Measurements from ENCODE around the gene ADARB2.

The ADARB2 gene

DNA sequence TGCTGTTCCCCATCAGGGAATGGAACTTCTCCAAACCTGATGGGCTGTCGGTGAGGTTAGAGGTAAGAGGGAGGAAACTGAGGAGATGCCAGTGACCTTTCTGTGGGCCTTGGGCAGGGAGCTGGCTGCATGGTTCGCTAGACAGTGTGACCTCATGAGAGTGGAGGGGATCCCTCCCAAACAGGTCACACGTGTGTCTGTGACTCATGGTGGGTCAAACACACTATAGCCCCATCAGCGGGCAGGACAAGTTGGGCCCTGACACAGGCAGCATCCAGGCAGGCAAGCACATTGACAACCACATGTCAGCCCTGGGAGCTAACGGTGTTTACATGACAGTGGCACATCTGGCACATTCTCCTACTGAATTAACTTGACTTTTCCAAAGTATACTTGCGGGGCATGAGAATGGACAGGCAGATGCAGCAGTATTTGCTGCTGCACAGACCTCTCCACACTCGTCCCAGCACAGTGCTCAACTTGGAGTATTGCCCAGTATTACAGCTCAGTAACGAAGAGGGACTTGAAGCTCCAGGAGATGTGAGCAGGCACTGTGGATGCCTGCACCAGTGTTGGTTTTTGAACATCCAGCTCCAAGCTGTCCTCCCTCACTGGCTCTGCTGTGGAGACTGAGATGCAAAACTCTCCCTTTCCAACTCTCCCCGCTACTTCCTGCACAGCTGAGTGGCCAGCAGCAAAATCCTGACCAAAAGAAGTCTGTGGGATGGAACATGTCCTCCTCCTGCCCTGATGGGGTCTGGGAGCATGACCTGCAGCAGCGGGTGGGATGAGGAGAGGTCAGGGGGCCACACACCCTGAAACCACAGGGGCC, 481.5 kb downstream of the ADARB2 start:
- no peak overlapping the region for H3K4me2 ChIP-seq (ENCODE audit: low read length)

DNA sequence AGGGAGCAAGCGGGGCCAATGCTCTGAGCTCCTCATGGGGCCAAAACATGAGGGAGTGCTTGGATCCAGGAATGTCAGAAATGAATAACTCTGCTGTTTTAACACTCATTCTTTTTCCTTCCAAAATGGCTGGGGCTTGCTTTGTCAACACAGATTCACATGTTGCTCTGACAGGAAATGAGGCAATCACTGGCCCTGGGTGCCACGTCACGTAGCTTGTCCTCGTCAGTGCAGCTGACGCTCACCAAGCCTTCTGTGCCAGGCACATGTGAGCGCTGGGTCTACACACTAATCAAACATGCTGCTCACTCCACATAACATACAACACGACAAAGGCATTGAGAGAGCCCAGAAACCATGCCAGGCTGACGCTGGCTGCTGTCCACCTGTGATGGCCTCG, 482.2 kb downstream of the ADARB2 start:
- no peaks in the 10 kb centered on the region for H3K9me2 ChIP-seq (replicated peaks; ENCODE audit: control insufficient read depth, low read length)
- no peak overlapping the region for H3K27ac ChIP-seq (ENCODE audit: low read depth, low read length)
- H4K20me1 ChIP-seq (ENCODE audit: control insufficient read depth, insufficient read depth, low read depth, low read length), result no peaks in the 10 kb centered on the region
- TF ChIP-seq EZH2phosphoT487 (IDR thresholded peaks at IDR 0.05; ENCODE audit: borderline replicate concordance, low read length), result no peak
- TF ChIP-seq, protein P1, sequence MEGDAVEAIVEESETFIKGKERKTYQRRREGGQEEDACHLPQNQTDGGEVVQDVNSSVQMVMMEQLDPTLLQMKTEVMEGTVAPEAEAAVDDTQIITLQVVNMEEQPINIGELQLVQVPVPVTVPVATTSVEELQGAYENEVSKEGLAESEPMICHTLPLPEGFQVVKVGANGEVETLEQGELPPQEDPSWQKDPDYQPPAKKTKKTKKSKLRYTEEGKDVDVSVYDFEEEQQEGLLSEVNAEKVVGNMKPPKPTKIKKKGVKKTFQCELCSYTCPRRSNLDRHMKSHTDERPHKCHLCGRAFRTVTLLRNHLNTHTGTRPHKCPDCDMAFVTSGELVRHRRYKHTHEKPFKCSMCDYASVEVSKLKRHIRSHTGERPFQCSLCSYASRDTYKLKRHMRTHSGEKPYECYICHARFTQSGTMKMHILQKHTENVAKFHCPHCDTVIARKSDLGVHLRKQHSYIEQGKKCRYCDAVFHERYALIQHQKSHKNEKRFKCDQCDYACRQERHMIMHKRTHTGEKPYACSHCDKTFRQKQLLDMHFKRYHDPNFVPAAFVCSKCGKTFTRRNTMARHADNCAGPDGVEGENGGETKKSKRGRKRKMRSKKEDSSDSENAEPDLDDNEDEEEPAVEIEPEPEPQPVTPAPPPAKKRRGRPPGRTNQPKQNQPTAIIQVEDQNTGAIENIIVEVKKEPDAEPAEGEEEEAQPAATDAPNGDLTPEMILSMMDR (IDR thresholded peaks at IDR 0.05; ENCODE audit: low read depth, low read length, poor library complexity, severe bottlenecking), result no peak
- H3K4me1 ChIP-seq (ENCODE audit: control insufficient read depth, low read length), result no peaks in the 10 kb centered on the region
- no peaks in the 10 kb centered on the region for H3K79me2 ChIP-seq (ENCODE audit: control insufficient read depth, low read length)
- no peaks in the 10 kb centered on the region for H3F3A ChIP-seq (ENCODE audit: control insufficient read depth, insufficient read depth)
- H3K9me3 ChIP-seq (ENCODE audit: control insufficient read depth, insufficient read depth, low read length), result no peaks in the 10 kb centered on the region
- H3K27me3 ChIP-seq (ENCODE audit: control insufficient read depth, low read length), result peaks cover 16% of the 10 kb centered on the region
- H3K36me3 ChIP-seq (ENCODE audit: control insufficient read depth, low read length), result no peaks in the 10 kb centered on the region
- H3K4me3 ChIP-seq (ENCODE audit: low read length), result no peak overlapping the region
- H3K4me2 ChIP-seq (ENCODE audit: low read length), result no peak overlapping the region

More for the DNA sequence above, 481.5 kb downstream of the ADARB2 start:
- Histone ChIP-seq H3K27ac (ENCODE audit: low read depth, low read length) (no peak overlapping the region), H3K79me2 (ENCODE audit: control insufficient read depth, low read length) (no peaks in the 10 kb centered on the region), H3K9me3 (ENCODE audit: control insufficient read depth, insufficient read depth, low read length) (no peaks in the 10 kb centered on the region), H3F3A (ENCODE audit: control insufficient read depth, insufficient read depth) (no peaks in the 10 kb centered on the region), H3K36me3 (ENCODE audit: control insufficient read depth, low read length) (no peaks in the 10 kb centered on the region), H3K9me2 (replicated peaks; ENCODE audit: control insufficient read depth, low read length) (no peaks in the 10 kb centered on the region), H3K4me3 (ENCODE audit: low read length) (no peak overlapping the region), H4K20me1 (ENCODE audit: control insufficient read depth, insufficient read depth, low read depth, low read length) (no peaks in the 10 kb centered on the region), H3K4me1 (ENCODE audit: control insufficient read depth, low read length) (no peaks in the 10 kb centered on the region), H3K27me3 (ENCODE audit: control insufficient read depth, low read length) (peaks cover 16% of the 10 kb centered on the region)
- no peak for TF ChIP-seq EZH2phosphoT487 (IDR thresholded peaks at IDR 0.05; ENCODE audit: borderline replicate concordance, low read length)
- TF ChIP-seq, protein P1 (IDR thresholded peaks at IDR 0.05; ENCODE audit: low read depth, low read length, poor library complexity, severe bottlenecking), result no peak

DNA sequence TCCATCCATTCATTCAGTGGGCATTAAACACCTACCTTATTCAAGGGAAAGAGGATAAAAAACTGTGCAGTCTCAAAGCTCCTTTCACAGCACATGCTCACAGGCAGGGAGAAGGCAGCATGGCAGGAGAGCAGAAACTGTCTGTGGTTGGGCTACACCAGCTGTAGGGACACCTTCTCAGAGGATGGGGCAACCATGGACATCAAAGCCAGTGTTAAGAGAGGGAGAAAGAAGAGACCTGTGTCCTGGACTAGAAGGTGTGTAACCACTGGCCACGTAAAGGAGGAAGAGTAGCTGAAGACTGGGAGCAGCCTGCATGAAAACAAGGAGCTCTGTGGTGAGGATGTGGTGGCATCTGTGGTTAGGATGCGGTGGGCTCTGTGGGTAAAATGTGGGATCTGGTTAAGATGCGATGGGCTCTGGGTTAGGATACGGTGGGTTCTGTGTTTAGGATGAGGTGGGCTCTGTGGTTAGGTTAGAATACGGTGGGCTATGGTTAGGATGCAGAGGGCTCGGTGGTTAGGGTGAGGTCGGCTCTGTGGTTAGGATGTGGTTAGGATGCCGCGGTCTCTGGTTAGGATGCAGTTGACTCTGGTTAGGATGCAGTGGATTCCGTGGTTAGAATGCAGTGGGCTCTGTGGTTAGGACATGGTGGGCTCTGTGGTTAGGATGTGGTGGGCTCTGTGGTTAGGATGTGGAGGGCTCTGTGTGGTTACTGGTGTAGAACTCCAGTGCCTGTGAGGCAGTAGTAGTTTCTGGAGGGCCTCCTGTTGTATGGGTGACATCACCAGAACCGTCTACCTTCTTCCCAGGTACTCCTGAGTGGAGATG, 483.6 kb downstream of the ADARB2 start:
- Histone ChIP-seq H3K27ac (ENCODE audit: low read depth, low read length) (no peak overlapping the region), H3K9me2 (replicated peaks; ENCODE audit: control insufficient read depth, low read length) (no peaks in the 10 kb centered on the region), H3K4me2 (ENCODE audit: low read length) (no peak overlapping the region), H3K4me3 (ENCODE audit: low read length) (no peak overlapping the region), H3K9me3 (ENCODE audit: control insufficient read depth, insufficient read depth, low read length) (no peaks in the 10 kb centered on the region), H3K79me2 (ENCODE audit: control insufficient read depth, low read length) (no peaks in the 10 kb centered on the region), H3K27me3 (ENCODE audit: control insufficient read depth, low read length) (peaks cover 16% of the 10 kb centered on the region), H3F3A (ENCODE audit: control insufficient read depth, insufficient read depth) (no peaks in the 10 kb centered on the region), H3K36me3 (ENCODE audit: control insufficient read depth, low read length) (no peaks in the 10 kb centered on the region), H4K20me1 (ENCODE audit: control insufficient read depth, insufficient read depth, low read depth, low read length) (no peaks in the 10 kb centered on the region), H3K4me1 (ENCODE audit: control insufficient read depth, low read length) (no peaks in the 10 kb centered on the region)
- no peak for TF ChIP-seq EZH2phosphoT487 (IDR thresholded peaks at IDR 0.05; ENCODE audit: borderline replicate concordance, low read length)
- TF ChIP-seq, protein P1 (IDR thresholded peaks at IDR 0.05; ENCODE audit: low read depth, low read length, poor library complexity, severe bottlenecking), result no peak

All from DOHH2 (cell line).